SU-DHL-6 (cell line): Measurements from ENCODE around the gene CGN.

ENCODE experiments used
- H2AFZ ChIP-seq: fragments of 200-600 bp; sonication (generic); 2 replicates; pipeline ENCODE4 v1.6.1; 2014; ENCODE audit warnings: low read depth, mild to moderate bottlenecking, moderate library complexity, mixed read lengths, antibody characterized with exemption, low read length; ENCODE audit not compliant: severe bottlenecking
- H3F3A ChIP-seq: fragments of 200-600 bp; shearing (Covaris generic); 2 replicates; pipeline ENCODE4 v1.6.0; 2016; ENCODE audit warnings: antibody characterized with exemption, mild to moderate bottlenecking; ENCODE audit not compliant: insufficient read depth
- H3K27ac ChIP-seq: fragments of 200-600 bp; sonication (generic); 2 replicates; pipeline ENCODE4 v1.5.1; 2016; ENCODE audit warnings: low read depth, mild to moderate bottlenecking, low read length, moderate library complexity, mixed read lengths
- H3K27me3 ChIP-seq: fragments of 200-600 bp; sonication (generic), shearing (Covaris generic); 2 replicates; pipeline ENCODE4 v1.6.0; 2014; ENCODE audit warnings: mild to moderate bottlenecking, low read length
- H3K36me3 ChIP-seq: fragments of 200-600 bp; sonication (generic); 2 replicates; pipeline ENCODE4 v1.6.1; 2014; ENCODE audit warnings: mild to moderate bottlenecking, low read length, mixed read lengths
- H3K4me2 ChIP-seq: fragments of 300-600, 200-600 bp; shearing (Covaris generic), sonication (generic); 2 replicates; pipeline ENCODE4 v1.6.0; 2014; ENCODE audit warnings: low read length, low read depth, mild to moderate bottlenecking; ENCODE audit not compliant: poor library complexity, severe bottlenecking
- H3K4me3 ChIP-seq: fragments of 200-600 bp; sonication (generic); 2 replicates; pipeline ENCODE4 v1.5.1; 2014; ENCODE audit warnings: antibody characterized with exemption, low read length, mild to moderate bottlenecking, mixed read lengths; ENCODE audit not compliant: insufficient read depth, poor library complexity, severe bottlenecking
- H3K79me2 ChIP-seq: fragments of 200-600 bp; sonication (generic); 2 replicates; pipeline ENCODE4 v1.6.1; 2014; ENCODE audit warnings: mild to moderate bottlenecking, low read length, moderate library complexity; ENCODE audit not compliant: insufficient read depth
- H3K9ac ChIP-seq: fragments of 200-600 bp; sonication (generic); 2 replicates; pipeline ENCODE4 v1.7.0; 2014; ENCODE audit warnings: mild to moderate bottlenecking, low read length
- H3K9me2 ChIP-seq: fragments of 200-600 bp; sonication (generic); replicated peaks from 2 replicates; pipeline ENCODE4 v1.6.1; 2014; ENCODE audit warnings: low read length; ENCODE audit not compliant: insufficient read depth
- H3K9me3 ChIP-seq: fragments of 200-600 bp; sonication (generic); 2 replicates; pipeline ENCODE4 v1.6.1; 2014; ENCODE audit warnings: low read length, mixed read lengths; ENCODE audit not compliant: insufficient read depth
- H4K20me1 ChIP-seq: fragments of 200-600 bp; sonication (generic); 2 replicates; pipeline ENCODE4 v1.6.1; 2014; ENCODE audit warnings: low read depth, mild to moderate bottlenecking, antibody characterized with exemption, low read length, moderate library complexity, mixed read lengths
- EZH2phosphoT487 ChIP-seq: fragments of 200-600 bp; sonication (generic), shearing (Covaris generic); conservative IDR thresholded peaks from 2 replicates; pipeline ENCODE4 v1.6.1; 2018; ENCODE audit warnings: mild to moderate bottlenecking, antibody characterized with exemption, low read length, moderate library complexity, mixed read lengths
- TF ChIP-seq, protein P1 (sequence below): fragments of 200-600 bp; sonication (generic); IDR thresholded peaks from one replicate; pipeline ENCODE4 v1.5.1; 2017; ENCODE audit warnings: antibody characterized with exemption, mild to moderate bottlenecking, low read length, moderate library complexity; ENCODE audit not compliant: insufficient read depth, poor library complexity, severe bottlenecking

CGN gene

GRCh38 chr1:151516031-151516511 lies 4.9 kb downstream of the CGN start:
- Histone ChIP-seq H3K27me3 (no peaks in the 10 kb centered on the region), H3K79me2 (no peaks in the 10 kb centered on the region), H2AFZ (no peak overlapping the region), H3K36me3 (no peaks in the 10 kb centered on the region), H3K9me2 (no peaks in the 10 kb centered on the region), H3K4me2 (no peak overlapping the region), H3K27ac (no peak overlapping the region), H3K9me3 (no peaks in the 10 kb centered on the region), H3K4me3 (no peak overlapping the region), H4K20me1 (no peaks in the 10 kb centered on the region), H3F3A (no peaks in the 10 kb centered on the region), H3K9ac (no peak overlapping the region)
- TF ChIP-seq, protein P1, sequence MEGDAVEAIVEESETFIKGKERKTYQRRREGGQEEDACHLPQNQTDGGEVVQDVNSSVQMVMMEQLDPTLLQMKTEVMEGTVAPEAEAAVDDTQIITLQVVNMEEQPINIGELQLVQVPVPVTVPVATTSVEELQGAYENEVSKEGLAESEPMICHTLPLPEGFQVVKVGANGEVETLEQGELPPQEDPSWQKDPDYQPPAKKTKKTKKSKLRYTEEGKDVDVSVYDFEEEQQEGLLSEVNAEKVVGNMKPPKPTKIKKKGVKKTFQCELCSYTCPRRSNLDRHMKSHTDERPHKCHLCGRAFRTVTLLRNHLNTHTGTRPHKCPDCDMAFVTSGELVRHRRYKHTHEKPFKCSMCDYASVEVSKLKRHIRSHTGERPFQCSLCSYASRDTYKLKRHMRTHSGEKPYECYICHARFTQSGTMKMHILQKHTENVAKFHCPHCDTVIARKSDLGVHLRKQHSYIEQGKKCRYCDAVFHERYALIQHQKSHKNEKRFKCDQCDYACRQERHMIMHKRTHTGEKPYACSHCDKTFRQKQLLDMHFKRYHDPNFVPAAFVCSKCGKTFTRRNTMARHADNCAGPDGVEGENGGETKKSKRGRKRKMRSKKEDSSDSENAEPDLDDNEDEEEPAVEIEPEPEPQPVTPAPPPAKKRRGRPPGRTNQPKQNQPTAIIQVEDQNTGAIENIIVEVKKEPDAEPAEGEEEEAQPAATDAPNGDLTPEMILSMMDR: no peak
- TF ChIP-seq EZH2phosphoT487: no peak

DNA sequence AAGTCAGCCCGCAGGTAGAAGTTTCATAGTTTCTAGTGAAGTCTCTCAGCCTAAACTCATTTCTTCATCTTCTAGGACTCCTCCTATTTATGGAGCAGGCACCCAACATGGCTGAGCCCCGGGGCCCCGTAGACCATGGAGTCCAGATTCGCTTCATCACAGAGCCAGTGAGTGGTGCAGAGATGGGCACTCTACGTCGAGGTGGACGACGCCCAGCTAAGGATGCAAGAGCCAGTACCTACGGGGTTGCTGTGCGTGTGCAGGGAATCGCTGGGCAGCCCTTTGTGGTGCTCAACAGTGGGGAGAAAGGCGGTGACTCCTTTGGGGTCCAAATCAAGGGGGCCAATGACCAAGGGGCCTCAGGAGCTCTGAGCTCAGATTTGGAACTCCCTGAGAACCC lies 7.2 kb downstream of the CGN start:
- Histone ChIP-seq H3F3A (no peaks in the 10 kb centered on the region), H3K9me3 (no peaks in the 10 kb centered on the region), H3K36me3 (no peaks in the 10 kb centered on the region), H3K27me3 (no peaks in the 10 kb centered on the region), H3K4me2 (no peak overlapping the region), H3K79me2 (no peaks in the 10 kb centered on the region), H3K9me2 (no peaks in the 10 kb centered on the region), H4K20me1 (no peaks in the 10 kb centered on the region), H2AFZ (no peak overlapping the region), H3K27ac (no peak overlapping the region), H3K4me3 (no peak overlapping the region), H3K9ac (no peak overlapping the region)
- TF ChIP-seq, protein P1: no peak
- TF ChIP-seq EZH2phosphoT487: no peak

DNA sequence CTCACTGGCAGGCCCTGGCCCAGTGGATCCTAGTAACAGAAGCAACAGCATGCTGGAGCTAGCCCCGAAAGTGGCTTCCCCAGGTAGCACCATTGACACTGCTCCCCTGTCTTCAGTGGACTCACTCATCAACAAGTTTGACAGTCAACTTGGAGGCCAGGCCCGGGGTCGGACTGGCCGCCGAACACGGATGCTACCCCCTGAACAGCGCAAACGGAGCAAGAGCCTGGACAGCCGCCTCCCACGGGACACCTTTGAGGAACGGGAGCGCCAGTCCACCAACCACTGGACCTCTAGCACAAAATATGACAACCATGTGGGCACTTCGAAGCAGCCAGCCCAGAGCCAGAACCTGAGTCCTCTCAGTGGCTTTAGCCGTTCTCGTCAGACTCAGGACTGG lies 7.7 kb downstream of the CGN start:
- Histone ChIP-seq H3K4me3 (no peak overlapping the region), H2AFZ (no peak overlapping the region), H3K79me2 (no peaks in the 10 kb centered on the region), H4K20me1 (no peaks in the 10 kb centered on the region), H3K27me3 (no peaks in the 10 kb centered on the region), H3K9ac (no peak overlapping the region), H3K36me3 (no peaks in the 10 kb centered on the region), H3K4me2 (no peak overlapping the region), H3K9me2 (no peaks in the 10 kb centered on the region), H3F3A (no peaks in the 10 kb centered on the region), H3K27ac (no peak overlapping the region), H3K9me3 (no peaks in the 10 kb centered on the region)
- TF ChIP-seq EZH2phosphoT487: no peak
- TF ChIP-seq, protein P1: no peak
